Stimulated activated CD8-positive, alpha-beta memory T cell treated with anti-CD3 and anti-CD28 coated beads, Interleukin-2, amount 100 ng/mL, for 48 hours (primary cell): ENCODE measurements around the gene BANK1.

Source experiments
- DNase-seq, 2 donors: peaks; one replicate each; pipeline ENCODE4 v3.0.0-alpha.2; 2020; ENCODE audit warnings: low read depth in 2 of 2

Gene BANK1

GRCh38 chr4:101813604-101814003 is 23.1 kb downstream of the BANK1 start:
- DNase-seq: no peak

DNA sequence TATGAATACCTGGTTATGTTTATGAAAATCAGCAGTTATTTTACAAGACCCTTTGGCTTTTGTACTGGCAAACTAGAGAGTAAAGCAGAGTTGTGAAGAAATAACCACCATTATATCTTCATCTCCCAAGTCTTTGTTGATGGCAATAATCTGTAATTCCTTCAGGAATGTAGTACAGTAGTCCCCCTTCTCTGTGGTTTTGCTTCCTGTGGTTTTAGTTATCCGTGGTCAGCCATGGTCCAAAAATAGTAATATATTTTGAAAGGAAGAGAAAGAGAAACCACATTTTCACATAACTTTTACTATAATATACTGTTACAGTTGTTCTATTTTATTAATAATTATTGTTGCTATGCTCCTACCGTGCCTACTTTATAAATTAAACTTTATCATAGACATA is 27.8 kb downstream of the BANK1 start:
- DNase-seq: no peak

GRCh38 chr4:101823864-101824263 is 33.3 kb downstream of the BANK1 start:
- DNase-seq: no peak

GRCh38 chr4:101824500-101824899 is 34.0 kb downstream of the BANK1 start:
- no peak for DNase-seq

GRCh38 chr4:101825953-101826352 is 35.4 kb downstream of the BANK1 start:
- no peak for DNase-seq

GRCh38 chr4:101831816-101832215 is 41.3 kb downstream of the BANK1 start:
- no peak for DNase-seq

DNA sequence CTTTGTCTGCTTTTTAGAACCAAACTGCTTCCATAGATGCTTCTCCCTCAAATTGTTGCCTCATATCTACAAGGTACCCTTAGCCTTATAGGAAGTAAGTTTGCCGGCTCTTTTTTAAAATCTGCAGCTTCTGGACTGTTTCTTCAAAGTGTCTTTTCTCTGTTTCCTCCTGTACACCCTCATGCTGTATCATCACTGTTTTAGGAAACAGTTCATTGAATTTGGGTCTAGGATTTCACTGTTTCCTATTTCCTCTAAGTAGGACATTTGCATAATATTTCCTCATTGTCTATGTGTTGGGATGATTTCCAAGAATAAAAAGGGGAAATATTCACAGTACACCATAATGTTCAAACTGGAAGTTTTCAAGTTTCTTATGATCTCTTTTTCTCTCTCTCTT is 43.0 kb downstream of the BANK1 start:
- DNase-seq: no peak

- no peak for DNase-seq
These were observed 44.8 kb downstream of the BANK1 start for GRCh38 chr4:101835121-101835904.

GRCh38 chr4:101843054-101843453 is 52.5 kb downstream of the BANK1 start:
- DNase-seq: no peak

- DNase-seq: no peak
These were observed 56.0 kb downstream of the BANK1 start for GRCh38 chr4:101846550-101846949.

GRCh38 chr4:101850698-101851097 is 60.2 kb downstream of the BANK1 start:
- no peak for DNase-seq

DNA sequence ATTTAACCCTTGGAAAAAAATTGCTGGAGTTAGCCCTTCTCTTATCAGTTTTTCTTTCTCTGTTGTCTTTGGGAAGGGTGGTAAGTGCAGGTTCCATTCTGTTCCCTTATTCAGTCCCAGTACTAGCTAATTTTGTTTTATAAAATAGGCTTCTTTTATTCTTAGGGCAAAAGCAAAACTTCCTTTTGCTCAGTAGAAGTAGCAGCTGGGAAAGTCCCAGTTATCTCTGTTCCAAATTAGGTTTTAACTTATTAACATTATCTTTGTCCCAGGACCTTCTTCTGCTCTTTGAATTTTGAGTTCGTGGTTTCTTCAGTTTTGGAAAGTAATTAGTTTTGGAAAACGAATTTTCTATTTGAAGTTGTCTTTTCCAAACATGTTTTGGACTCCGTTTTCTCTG is 61.1 kb downstream of the BANK1 start:
- no peak for DNase-seq

- DNase-seq: no peak
These were observed 62.5 kb downstream of the BANK1 start for GRCh38 chr4:101853028-101853427.

GRCh38 chr4:101853691-101854090 is 63.2 kb downstream of the BANK1 start:
- DNase-seq: no peak

DNA sequence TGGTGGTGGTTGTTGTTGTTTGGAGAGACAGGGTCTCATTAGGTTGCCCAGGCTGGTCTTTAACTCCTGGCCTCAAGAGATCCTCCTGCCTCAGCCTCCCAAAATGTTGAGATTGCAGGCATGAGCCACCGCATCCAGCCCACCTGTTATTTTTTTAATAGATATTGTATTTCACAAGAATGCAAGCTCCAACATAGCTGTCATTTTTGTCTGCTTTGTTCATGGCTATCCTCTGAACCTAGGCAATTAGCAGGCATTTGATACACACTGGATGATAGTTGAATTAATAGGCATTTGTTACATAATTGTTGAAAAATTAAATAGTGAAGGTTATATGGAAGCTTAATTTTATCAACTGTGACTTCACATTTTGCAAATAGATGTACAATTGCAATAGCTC is 64.7 kb downstream of the BANK1 start:
- DNase-seq: no peak

DNA sequence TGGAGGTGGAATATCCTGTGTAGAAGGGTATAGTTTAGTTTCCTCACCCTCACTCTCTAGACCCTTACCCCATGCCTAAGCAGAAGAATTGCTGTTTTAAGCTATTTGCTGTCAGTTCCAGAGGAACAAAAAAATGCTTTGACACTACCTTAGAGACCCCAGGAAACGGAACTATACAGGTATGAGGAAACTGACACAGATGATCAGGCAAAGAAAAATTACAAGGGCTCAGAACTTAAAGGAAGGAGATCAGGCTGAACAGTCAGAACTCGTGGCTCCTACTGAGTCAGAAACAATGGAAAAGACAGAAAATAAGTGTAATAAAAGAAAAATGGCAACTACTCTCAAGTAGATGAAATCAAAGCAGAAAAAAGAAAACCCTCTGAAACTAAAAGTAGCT is 65.6 kb downstream of the BANK1 start:
- no peak for DNase-seq

GRCh38 chr4:101857176-101857575 is 66.6 kb downstream of the BANK1 start:
- DNase-seq: no peak

DNA sequence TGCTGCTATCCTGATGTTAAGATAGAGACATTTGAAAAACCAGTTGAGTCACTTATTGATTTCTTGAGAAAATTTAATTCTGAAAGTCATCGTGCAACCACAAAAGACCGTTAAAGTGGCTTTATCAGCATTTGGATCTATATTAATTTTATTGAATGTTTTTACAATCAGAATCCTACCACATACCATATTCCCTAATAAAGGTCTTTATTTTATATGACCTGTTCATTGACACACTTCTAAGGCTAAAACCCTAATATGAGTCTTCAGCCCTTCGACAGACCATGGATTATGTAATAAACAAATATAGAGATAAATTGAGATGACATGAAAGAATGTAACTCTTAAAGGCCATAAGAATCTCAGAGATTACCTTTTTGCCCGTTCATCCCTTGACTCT is 68.1 kb downstream of the BANK1 start:
- DNase-seq: no peak

- no peak for DNase-seq
These were observed 72.1 kb downstream of the BANK1 start for GRCh38 chr4:101862595-101862994.

DNA sequence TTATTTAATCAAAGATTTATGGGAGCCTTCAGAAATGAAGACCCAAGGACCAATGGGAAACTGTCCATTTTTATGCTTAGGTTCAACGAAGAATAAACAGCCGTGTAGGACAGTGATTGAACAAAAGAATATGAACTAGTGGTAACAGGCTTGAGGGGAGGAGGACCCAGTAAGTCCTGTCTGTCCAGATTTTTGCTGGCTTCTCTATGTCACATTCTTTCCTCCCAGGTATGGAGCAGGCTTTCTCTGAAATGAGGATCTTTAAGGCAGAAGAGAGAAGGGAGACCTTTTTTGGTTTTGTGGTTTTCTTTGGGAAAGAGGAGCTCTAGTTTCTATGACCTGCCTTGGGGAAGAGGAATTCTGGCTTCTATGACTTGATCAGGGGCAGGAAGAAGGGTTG is 74.1 kb downstream of the BANK1 start:
- no peak for DNase-seq

DNA sequence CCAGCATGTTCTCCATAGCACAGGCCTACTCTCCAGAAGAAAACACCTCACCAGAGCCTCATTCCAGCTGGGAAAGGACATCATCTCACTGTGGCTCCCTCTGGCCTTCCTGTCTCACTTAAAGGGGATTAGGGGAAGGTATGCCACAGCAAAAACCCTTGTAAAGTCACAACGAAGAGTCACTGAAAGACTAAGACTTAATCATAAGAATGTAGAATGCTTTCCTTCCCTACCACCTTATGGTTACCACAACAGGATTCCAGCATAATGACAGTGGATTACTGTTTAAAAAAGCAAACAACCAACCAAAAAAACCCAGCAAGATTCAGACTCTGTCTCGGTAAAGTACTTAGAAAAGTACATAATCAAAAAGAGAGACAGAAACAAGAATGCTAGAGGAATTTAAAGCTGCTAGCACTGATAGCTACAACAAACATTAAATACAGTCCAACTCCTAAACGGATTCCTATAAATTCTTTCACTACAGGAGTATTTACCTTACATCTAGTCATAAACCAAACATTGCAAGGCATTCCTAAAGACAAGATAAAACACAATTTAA is 75.1 kb downstream of the BANK1 start:
- no peak for DNase-seq

GRCh38 chr4:101870874-101871273 is 80.3 kb downstream of the BANK1 start:
- no peak for DNase-seq

GRCh38 chr4:101871962-101872676 is 81.6 kb downstream of the BANK1 start:
- no peak for DNase-seq
